ENCODE data around the gene LMBR1.
"Not testable (repeated sequence)": the region's sequence is repeated elsewhere in the genome, so short reads cannot be mapped to it uniquely, and the experiment has no call there.

The LMBR1 gene, protein sequence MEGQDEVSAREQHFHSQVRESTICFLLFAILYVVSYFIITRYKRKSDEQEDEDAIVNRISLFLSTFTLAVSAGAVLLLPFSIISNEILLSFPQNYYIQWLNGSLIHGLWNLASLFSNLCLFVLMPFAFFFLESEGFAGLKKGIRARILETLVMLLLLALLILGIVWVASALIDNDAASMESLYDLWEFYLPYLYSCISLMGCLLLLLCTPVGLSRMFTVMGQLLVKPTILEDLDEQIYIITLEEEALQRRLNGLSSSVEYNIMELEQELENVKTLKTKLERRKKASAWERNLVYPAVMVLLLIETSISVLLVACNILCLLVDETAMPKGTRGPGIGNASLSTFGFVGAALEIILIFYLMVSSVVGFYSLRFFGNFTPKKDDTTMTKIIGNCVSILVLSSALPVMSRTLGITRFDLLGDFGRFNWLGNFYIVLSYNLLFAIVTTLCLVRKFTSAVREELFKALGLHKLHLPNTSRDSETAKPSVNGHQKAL

DNA sequence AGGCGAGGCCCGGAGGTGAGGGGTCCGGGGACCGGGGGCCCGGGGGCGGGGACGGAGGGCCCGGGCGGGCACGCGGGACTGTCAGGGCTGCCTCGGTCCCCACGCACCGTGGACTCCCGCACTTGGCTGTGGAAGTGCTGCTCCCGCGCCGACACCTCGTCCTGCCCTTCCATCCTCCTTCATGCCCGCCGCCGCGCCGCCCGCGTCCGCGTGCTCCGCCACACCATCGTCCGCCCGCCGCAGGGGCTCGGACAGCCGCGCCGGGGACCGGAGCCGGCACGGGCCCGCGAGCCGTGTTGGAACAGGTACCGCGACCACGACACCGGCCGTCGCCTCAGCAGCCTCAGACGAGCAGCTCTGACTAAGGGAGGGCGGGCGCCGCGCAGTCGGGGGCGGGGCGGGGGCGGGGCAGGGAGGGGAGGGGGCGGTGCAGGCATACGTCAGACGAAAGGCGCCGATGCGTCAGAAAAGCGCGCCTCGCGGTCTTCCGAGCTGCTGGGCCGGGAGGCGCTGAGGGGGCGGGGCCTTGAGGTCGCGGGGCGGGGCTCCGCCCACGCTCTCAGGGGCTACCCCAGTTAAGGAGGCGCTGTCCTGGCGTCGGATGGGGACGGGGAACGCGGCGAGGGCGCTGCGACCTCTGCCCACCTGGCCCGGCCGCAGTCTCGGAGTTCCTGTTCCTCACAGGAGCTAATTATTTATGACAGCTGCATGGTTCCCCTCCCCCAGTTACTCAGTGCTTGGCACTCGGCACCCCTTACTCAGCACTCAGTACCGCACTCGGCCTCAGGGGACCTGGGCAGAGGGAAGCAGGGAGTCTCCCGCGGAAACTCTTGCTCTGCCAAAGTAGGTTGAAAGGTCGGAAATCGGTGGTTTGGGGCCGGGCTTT is at the start of gene LMBR1:
Gene LMBR1 (minus strand): TSS at position 363 of the 886 bp plus-strand sequence. CDS start 190 bp downstream, at position 173.
- DNase-seq: peak; percentile 95
- in situ Hi-C loops (cut with MboI; ENCODE audit: low pct_unique_long_range_greater_than_20kb, low sequenced_read_pairs): no loop called here

DNA sequence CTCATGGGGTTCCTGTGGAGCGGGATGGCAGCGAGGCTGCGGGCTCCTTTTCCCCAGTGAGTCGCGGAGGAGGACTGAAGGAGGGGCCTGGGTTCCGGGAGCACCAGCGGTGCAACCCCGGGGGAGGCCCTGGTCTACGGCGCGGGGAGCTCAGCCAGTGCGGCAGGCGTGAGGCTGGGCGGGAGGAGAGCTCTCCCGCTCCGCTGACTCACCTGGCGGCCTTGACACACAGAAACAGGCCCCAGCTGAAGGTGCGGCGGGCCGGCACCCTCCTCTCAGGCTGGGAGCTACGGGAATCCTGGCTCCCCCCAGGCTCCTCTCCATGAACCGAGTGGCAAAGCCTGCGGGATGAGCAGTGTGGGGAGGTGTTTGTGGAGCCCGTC is 49.7 kb upstream of the LMBR1 start:
- DNase-seq: no peak
- in situ Hi-C loops (cut with MboI; ENCODE audit: low pct_unique_long_range_greater_than_20kb, low sequenced_read_pairs): no loop called here

DNA sequence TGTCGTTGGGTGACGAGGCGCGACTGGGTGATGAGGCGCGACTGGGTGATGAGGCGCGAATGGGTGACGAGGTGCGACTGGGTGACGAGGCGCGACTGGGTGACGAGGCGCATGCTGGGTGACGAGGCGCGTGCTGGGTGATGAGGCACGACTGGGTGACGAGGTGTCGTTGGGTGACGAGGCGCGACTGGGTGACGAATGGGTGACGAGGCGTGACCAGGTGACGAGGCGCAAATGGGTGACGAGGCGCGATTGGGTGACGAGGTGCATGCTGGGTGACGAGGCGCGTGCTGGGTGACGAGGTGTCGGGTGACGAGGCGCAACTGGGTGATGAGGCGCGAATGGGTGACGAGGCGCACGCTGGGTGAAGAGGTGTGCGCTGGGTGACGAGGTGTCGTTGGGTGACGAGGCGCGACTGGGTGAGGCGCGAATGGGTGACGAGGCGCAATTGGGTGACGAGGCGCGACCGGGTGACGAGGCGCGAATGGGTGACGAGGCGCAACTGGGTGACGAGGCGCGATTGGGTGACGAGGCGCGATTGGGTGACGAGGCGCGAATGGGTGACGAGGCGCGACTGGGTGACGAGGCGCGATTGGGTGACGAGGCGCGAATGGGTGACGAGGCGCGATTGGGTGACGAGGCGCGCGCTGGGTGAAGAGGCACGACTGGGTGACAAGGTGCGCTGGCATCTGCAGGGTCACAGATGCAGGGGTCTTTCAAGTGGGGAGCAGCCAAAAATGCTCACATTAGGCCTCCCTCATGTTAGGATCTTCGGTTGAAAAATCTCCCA is 48.6 kb upstream of the LMBR1 start:
- in situ Hi-C loops (cut with MboI; ENCODE audit: low pct_unique_long_range_greater_than_20kb, low sequenced_read_pairs): no loop called here
- no peak for DNase-seq

DNA sequence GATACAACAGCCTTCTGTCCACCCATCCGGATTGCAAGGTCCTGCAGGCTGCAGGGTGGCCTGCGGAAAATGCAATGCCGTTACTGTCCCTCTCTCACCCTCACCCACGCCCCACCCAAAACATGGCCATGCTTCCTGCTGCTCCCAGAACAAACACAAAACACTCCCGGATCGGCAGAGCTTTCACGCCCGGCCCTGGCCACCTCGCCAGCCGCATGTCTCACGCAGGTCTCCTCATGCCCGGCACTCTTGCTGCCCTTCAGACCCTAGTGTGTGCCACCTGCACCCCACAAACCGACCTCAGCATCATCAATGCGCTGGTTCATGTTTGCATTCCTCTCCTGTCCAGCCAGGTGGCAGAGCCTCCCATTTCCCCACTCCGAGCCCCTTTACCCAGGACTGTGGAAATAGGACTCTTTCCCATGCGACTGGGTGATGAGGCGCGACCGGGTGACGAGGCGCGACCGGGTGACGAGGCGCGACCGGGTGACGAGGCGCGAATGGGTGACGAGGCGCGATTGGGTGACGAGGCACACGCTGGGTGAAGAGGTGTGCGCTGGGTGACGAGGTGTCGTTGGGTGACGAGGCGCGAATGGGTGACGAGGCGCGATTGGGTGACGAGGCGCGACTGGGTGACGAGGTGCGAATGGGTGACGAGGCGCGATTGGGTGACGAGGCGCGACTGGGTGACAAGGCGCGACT is 47.6 kb upstream of the LMBR1 start:
- no peak for DNase-seq
- in situ Hi-C loops (cut with MboI; ENCODE audit: low pct_unique_long_range_greater_than_20kb, low sequenced_read_pairs): no loop called here

DNA sequence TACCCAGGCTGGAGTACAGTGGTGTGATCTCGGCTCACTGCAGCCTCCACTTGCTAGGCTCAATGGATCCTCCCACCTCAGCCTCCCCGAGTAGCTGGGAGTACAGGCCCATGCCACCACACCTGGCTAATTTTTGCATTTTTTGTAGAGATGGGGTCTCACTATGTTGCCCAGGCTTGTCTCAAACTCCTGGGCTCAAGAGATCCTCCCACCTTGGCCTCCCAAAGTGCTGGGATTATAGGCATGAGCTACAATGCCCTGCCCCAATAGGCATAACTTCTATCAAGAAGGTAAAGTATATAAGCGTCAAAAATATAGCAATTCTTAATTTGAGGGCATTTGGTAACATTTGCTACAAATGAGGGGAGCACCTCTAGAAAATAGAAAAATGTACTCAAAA is 43.8 kb upstream of the LMBR1 start:
- in situ Hi-C loops (cut with MboI; ENCODE audit: low pct_unique_long_range_greater_than_20kb, low sequenced_read_pairs); DNase-seq: not testable (repeated sequence)

DNA sequence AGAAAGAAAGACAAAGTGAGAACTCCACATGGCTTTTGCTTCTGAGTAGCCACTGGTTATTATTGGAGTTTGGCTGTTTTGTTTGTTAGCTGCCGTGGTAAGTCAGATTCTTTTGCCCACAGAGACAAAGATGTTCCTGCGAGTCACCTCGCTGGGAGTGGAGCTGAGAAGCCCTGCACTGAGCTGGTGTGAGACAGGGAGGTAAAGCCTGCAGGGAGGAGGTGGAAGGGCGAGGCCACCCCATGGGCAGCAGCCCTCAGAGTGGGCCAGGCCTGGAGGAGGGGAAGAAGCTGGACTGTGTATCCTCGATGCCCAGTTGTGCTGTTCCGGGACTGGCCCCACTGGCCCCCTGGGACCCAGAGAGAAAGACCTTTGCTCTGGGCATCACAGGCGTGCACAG is 42.3 kb upstream of the LMBR1 start:
- DNase-seq: no peak
- in situ Hi-C loops (cut with MboI; ENCODE audit: low pct_unique_long_range_greater_than_20kb, low sequenced_read_pairs): no loop called here

DNA sequence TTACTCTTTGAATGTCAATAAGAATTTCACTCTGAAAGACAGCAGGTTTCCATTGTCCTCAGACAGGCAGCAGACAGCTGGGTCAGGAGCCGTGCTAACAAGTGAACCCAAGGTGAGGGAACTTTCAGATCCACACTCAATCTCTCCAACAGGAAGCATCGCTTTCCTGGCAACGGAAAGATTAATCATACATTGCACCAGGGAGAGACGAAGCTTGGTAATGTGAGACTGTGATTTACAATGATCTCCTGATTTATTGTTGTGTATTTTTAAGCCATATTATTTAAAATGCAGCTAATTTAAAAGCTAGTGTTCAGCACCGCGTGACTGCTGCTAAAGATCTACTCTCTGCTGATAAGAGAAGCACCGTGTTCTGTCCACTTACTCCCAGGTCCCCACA is 39.0 kb upstream of the LMBR1 start:
- in situ Hi-C loops (cut with MboI; ENCODE audit: low pct_unique_long_range_greater_than_20kb, low sequenced_read_pairs): no loop called here

DNA sequence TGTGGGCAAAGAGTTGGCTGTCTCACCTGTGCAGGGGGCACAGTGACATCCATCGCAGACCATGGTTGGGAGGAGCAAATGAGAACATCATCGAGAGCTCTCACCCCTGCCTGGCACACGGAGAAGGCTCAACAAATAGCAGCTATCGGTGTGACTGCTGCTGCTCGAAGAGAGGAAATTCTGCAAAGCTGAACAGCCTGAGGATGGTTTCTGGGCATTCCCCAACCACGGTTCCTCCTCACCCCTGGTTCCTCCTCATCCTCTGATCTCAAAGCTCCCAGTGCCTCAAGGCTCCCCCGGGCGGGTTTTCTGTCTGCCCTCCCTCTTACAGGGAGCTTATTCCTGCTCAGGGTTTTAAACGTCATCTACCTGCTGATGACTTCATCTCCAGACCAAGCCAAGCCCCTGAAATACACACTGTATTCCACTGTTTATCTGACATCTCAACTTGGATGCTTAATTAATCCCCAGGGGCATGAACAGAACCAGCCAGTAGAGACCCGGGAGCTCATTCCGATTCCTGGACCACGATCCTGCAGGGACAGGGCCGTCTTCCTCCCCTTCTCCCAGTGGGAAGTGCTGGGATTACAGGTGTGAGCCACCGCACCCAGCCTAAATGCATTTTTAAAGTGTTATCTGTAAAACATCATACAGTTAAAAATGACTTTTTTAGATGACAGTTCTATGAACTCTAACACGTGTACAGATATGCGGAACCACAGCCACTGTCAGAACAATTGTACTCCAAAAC is 37.0 kb upstream of the LMBR1 start:
- DNase-seq: no peak
- in situ Hi-C loops (cut with MboI; ENCODE audit: low pct_unique_long_range_greater_than_20kb, low sequenced_read_pairs): no loop called here

More for the DNA sequence above, 39.0 kb upstream of the LMBR1 start:
- no peak for DNase-seq

DNA sequence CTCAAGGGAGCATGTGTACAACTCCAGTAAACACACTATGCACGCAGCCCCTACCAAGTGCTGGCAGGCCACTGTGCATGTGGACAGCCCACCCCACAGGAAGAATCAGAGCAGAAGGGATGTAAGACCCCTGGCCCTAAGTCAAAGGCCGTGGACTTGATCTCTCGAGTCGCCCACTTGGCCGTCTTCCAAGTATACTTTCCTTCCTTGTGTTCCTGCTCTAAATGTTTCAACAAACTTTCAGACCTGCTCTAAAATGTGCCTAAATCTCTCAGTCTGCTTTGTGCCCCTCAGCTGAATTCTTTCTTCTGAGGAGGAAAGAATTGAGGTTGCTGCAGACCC is 35.4 kb upstream of the LMBR1 start:
- in situ Hi-C loops (cut with MboI; ENCODE audit: low pct_unique_long_range_greater_than_20kb, low sequenced_read_pairs): no loop called here
- no peak for DNase-seq

DNA sequence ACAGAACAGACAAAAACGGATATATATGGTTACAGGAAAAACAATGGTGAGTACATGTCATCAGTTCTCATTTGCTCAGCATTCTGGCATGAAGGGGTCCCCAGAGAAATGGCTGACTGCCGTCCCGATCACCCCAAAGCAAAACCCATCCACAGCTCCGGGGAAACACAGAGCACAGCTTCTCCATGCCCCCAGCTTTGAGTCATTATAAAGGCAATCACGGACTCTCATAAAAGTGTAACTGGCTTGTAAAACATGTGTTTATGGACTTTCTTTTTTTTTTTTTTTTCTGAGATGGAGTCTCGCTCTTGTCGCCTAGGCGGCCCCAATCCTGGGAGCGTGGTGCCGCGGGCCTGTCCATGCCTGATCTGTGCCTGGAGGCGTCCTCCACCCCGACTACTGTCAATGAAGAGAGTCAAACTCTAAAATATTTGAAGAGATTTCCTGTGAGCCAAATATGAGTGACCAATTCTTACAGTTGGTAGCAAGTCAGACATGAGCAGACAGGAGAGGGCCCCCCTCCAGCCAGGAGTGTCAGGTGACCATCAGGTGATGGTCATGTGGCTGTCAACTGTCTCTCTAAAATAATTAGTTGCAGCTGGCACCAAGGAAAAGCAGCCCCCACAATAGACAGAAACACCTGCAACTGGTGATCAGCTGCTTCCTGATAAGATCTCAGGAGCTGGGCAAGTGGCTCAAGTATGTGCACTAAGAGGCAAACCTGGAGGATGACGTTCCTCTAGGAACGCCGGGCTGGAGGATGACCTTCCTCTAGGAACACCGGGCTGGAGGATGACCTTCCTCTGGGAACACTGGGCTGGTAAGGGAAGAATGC is 34.8 kb upstream of the LMBR1 start:
- no peak for DNase-seq
- in situ Hi-C loops (cut with MboI; ENCODE audit: low pct_unique_long_range_greater_than_20kb, low sequenced_read_pairs): no loop called here

DNA sequence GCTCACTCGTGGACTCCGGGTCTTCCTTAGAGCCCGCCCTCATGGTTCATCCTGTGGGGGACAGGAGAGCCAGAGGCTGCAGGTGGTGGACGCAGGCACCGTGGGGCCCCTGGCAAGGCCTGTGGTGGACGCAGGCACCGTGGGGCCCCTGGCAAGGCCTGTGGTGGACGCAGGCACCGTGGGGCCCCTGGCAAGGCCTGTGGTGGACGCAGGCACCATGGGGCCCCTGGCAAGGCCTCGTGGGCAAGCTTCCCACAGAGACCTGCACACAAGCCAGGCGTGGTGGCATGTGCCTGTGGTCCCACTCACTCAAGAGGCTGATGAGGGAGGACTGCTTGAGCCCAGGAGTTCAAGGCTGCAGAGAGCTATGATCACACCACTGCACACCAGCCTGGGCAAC is 32.8 kb upstream of the LMBR1 start:
- in situ Hi-C loops (cut with MboI; ENCODE audit: low pct_unique_long_range_greater_than_20kb, low sequenced_read_pairs); DNase-seq: not testable (repeated sequence)

DNA sequence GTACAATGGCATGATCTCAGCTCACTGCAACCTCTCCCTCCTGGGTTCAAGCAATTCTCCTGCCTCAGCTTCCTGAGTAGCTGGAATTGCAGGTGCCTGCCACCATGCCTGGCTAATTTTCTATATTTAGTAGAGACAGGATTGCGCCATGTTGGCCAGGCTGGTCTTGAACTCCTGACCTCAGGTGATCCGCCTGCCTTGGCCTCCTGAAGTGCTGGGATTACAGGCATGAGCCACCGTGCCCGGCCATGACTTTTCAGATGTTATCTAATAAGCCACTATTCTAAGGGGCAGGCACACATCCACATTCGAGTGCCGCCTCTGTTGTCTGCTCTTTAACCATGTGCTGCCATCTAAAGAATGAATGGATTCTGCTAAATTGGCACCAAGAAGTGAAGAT is 29.3 kb upstream of the LMBR1 start:
- DNase-seq; in situ Hi-C loops (cut with MboI; ENCODE audit: low pct_unique_long_range_greater_than_20kb, low sequenced_read_pairs): not testable (repeated sequence)

DNA sequence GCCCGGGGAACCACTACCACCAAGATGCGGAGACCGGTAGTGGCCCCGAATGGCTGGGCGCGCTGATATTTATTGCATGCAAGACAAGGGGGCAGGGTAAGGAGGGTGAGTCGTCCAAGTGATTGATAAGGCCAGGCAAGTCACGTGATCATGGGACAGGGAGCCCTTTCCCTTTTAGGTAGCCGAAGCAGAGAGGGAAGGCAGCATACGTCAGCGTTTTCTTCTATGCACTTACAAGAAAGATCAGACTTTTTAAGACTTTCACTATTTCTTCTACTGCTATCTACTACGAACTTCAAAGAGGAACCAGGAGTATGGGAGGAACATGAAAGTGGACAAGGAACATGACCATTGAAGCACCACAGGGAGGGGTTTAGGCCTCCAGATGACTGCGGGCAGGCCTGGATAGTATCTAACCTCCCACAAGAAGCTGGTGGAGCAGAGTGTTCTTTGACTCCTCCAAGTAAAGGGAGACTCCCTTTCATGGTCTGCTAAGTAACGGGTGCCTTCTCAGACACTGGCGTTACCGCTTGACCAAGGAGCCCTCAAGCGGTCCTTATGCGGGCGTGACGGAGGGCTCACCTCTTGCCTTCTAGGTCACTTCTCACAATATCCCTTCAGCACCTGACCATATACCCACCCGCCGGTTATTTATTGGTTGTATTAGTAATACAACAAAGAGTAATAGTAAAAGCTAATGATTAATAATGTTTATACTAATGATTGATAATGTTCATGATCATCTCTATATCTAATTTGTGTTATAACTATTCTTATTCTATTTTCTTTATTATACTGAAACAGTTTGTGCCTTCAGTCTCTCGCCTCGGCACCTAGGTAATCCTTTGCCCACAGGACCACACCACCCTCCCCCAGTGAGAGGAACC is 27.7 kb upstream of the LMBR1 start:
- in situ Hi-C loops (cut with MboI; ENCODE audit: low pct_unique_long_range_greater_than_20kb, low sequenced_read_pairs); DNase-seq: not testable (repeated sequence)

DNA sequence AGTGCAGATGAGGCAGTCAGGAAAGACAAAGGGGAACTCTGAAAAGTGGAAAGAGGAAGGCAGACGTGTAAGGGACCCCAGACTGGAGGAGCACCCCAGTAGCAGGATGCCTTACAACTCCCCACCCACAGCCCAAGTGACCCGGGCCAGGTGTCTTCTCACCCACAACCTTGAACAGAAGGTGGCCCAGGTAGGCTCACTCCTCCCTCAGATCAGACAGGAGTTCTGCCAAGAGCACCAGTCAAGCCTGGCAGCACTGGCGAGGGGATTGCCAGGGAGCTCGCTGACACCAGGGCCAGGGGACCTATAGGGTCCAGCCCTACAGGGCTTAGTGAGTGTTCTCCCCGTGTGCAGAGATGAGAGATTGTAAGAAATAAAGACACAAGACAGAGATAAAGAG is 27.1 kb upstream of the LMBR1 start:
- DNase-seq: no peak
- in situ Hi-C loops (cut with MboI; ENCODE audit: low pct_unique_long_range_greater_than_20kb, low sequenced_read_pairs): no loop called here

DNA sequence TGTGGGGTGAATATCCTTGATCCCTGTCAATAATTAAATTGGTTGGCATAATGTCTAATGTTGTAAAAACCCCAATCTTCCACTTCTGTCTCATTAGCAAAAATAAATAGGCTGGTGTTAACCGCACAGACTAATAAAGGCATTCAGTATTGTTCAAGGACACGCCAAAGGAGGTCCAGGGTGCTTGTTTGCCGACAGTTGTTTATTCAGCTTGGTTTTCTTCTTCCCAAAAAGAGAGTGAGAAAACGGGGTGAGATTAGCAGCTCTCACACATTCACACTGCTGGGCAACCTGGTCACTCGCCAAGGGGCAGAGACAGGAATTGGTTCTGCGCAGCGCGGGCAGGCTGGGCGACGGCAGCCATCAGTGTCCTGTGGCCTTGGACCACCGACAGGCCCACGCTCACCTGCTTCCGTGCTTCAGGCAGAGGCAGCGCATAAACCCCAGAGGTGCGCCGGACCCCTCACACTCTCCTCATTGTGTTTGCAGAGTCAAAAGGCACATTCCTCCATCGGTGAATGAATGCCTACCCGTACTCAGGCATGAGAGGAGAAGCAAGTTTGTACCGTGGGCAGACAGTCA is 26.2 kb upstream of the LMBR1 start:
- in situ Hi-C loops (cut with MboI; ENCODE audit: low pct_unique_long_range_greater_than_20kb, low sequenced_read_pairs): no loop called here
- DNase-seq: no peak

DNA sequence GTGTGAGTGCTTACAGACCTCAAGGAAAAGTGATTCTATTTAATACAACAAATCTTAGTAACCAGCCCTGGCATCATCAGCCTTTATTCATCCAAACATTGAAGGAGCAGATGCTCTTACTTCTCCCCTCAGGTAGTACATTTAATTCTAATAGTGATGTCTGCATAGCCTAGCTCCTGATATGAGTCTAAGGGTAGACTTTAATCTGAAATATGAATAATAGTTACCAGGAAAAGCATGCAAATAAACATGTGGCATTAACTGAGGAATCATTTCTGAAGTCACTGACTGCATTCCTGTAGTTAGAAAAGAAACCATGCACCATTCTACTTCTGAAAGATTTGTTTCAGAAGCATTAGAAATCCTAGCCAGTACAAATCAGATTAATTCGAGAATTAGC is 25.7 kb upstream of the LMBR1 start:
- in situ Hi-C loops (cut with MboI; ENCODE audit: low pct_unique_long_range_greater_than_20kb, low sequenced_read_pairs): no loop called here
- no peak for DNase-seq

Data from KBM-7 (cell line).